BLaER1 (cell line): Measurements from ENCODE around the gene SCML2.
"Not testable (repeated sequence)": the region's sequence is repeated elsewhere in the genome, so short reads cannot be mapped to it uniquely, and the experiment has no call there.

Experiments
- H3K27ac ChIP-seq: shearing (Covaris generic); formaldehyde crosslinking; 2 replicates; pipeline ENCODE4 v1.8.1; 2022
- H3K27me3 ChIP-seq: shearing (Covaris generic); formaldehyde crosslinking; 2 replicates; pipeline ENCODE4 v1.8.1; 2022
- H3K36me3 ChIP-seq: shearing (Covaris generic); formaldehyde crosslinking; 2 replicates; pipeline ENCODE4 v1.8.1; 2022
- H3K4me1 ChIP-seq: shearing (Covaris generic); formaldehyde crosslinking; 2 replicates; pipeline ENCODE4 v1.8.1; 2022
- H3K4me2 ChIP-seq: shearing (Covaris generic); formaldehyde crosslinking; 2 replicates; pipeline ENCODE4 v1.8.1; 2022
- H3K4me3 ChIP-seq: shearing (Covaris generic); formaldehyde crosslinking; 2 replicates; pipeline ENCODE4 v1.8.1; 2022
- H3K9ac ChIP-seq: shearing (Covaris generic); formaldehyde crosslinking; 2 replicates; pipeline ENCODE4 v1.8.1; 2022
- H3K9me3 ChIP-seq: shearing (Covaris generic); formaldehyde crosslinking; 2 replicates; pipeline ENCODE4 v1.8.1; 2022
- H4K20me1 ChIP-seq: shearing (Covaris generic); formaldehyde crosslinking; 2 replicates; pipeline ENCODE4 v1.8.1; 2022
- Cebpa-rat ChIP-seq: shearing (Covaris generic); IDR thresholded peaks from 2 replicates; pipeline ENCODE4 v1.8.1; 2022

Gene SCML2

DNA sequence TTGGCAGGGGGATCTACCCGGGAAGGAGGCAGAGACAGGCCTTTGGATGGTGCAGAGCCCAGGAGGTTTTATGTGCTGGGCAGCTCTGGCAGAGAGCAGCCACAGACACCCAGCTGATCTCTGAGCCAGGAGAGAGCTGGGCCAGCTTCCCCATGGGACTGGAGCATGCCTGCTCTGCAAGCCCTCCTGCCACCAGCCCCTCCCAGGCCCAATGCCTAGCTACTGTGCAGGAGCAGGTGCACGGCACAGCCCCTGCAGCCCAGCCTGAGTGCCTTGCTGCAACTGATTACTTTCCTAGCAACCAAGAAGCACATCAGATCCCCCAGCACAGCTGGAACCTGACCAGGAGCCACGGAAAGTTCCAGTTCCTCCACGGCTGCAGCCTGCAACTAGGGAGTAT, 76.0 kb downstream of the SCML2 start:
- H3K4me1 ChIP-seq = peaks cover 11% of the 10 kb centered on the region
- H3K27ac ChIP-seq = no peak overlapping the region
- H3K9me3 ChIP-seq = peaks cover 76% of the 10 kb centered on the region
- H3K9ac ChIP-seq = no peak overlapping the region
- H4K20me1 ChIP-seq = peaks cover 63% of the 10 kb centered on the region
- peaks cover 14% of the 10 kb centered on the region; the same call in 1 of the 2 replicates for H3K36me3 ChIP-seq
- peak overlapping the region; percentile 20; the same call in 1 of the 2 replicates for H3K4me2 ChIP-seq
- TF ChIP-seq Cebpa-rat = no peak
- no peak overlapping the region for H3K4me3 ChIP-seq
- peaks cover 90% of the 10 kb centered on the region for H3K27me3 ChIP-seq

DNA sequence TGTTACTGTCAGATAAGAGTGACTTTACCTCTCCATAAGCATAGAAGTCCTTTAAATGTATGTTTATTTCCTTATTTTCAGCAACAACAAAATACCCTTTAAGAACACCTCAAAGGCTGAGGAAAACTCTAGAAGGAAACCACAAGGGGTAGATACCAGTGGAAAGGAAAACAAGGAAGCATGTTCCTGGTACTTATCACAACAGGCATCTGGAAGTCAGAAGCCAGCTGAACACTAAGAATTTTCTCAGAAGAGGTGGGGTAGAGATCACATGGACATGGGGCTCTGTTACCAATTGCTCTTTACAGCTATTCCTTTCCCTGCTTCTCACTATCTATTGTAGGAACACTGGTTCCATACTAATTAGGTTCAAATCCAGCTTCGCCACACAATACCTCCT, 82.3 kb downstream of the SCML2 start:
- TF ChIP-seq Cebpa-rat = no peak
- H3K4me3 ChIP-seq = no peak overlapping the region
- peaks cover 14% of the 10 kb centered on the region; the same call in 1 of the 2 replicates for H3K36me3 ChIP-seq
- H3K27me3 ChIP-seq = peaks cover 92% of the 10 kb centered on the region
- peaks cover 37% of the 10 kb centered on the region for H3K9me3 ChIP-seq
- H3K4me1 ChIP-seq = no peaks in the 10 kb centered on the region
- H3K27ac ChIP-seq = no peak overlapping the region
- H3K4me2 ChIP-seq = no peak overlapping the region
- peaks cover 41% of the 10 kb centered on the region for H4K20me1 ChIP-seq
- no peak overlapping the region for H3K9ac ChIP-seq

DNA sequence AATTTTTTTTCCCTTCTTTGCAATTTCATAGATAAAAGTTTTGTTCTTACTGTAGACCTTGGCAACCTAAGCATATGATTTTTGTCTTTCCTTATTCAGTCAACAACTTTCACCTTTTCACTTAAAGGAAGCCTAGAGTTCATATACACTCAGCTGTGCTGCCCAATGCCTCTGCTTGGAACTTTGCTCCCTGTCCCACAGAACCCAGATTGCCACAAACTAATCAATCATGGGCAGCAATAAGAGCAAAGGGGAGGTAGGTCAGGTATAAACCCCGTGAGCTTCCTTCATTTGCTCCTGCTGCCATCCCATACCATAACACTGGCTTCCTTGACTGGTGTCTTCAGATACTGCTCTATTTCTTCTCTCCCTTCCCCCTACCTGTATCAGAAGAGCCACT, 82.8 kb downstream of the SCML2 start:
- Histone ChIP-seq H3K36me3 (peaks cover 14% of the 10 kb centered on the region; the same call in 1 of the 2 replicates), H3K4me3 (no peak overlapping the region), H3K4me2 (no peak overlapping the region), H3K4me1 (no peaks in the 10 kb centered on the region), H3K27me3 (peaks cover 92% of the 10 kb centered on the region), H3K27ac (no peak overlapping the region), H3K9me3 (peaks cover 32% of the 10 kb centered on the region), H4K20me1 (peaks cover 41% of the 10 kb centered on the region), H3K9ac (no peak overlapping the region)
- no peak for TF ChIP-seq Cebpa-rat

DNA sequence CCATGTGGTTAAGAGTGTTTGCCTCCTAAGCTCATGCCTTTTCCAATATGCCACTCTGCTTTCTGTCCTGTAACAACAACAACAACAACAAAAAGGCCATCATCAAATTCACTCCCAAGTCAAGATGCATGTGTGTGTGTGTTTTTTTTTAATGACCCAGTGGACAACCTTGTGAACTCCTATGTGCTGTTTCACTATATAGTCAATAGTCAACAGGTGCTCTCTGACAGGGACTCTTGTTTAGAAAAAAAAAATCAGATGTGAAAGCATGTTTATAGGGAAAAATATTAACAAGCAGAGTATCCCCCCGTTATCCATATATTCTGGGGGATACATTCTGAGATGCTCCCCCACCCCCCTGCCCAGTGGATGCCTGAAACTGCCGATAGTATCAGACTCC, 83.2 kb downstream of the SCML2 start:
- H3K4me2 ChIP-seq = no peak overlapping the region

DNA sequence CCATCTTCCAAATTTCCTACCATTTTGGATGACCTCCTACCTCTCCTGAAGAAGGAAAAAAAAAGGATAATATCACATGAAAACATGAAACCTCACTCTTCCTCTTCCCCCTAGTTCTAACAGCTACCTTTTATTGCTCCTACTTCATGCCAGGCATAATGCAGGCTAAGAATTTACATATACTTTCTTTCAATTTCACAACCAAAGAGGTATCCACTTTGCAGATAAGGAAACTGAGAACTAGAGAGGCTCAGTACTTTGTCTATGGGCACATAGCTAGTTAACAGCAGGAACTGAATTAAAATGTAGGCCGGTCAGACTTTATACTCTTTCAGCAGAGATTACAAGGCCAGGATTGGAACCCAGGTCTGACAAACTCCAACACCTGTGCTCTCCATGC, 99.4 kb downstream of the SCML2 start:
- no peak for TF ChIP-seq Cebpa-rat
- Histone ChIP-seq H3K27me3 (peaks cover 74% of the 10 kb centered on the region), H3K4me1 (peaks cover 6% of the 10 kb centered on the region; the same call in 1 of the 2 replicates), H4K20me1 (peaks cover 26% of the 10 kb centered on the region; the same call in 1 of the 2 replicates), H3K9me3 (no peaks in the 10 kb centered on the region), H3K9ac (no peak overlapping the region), H3K4me2 (no peak overlapping the region), H3K4me3 (no peak overlapping the region), H3K27ac (no peak overlapping the region), H3K36me3 (peaks cover 44% of the 10 kb centered on the region)

More for the DNA sequence above, 83.2 kb downstream of the SCML2 start:
- Histone ChIP-seq H3K27me3 (peaks cover 90% of the 10 kb centered on the region), H3K4me3 (no peak overlapping the region), H3K9me3 (peaks cover 28% of the 10 kb centered on the region), H4K20me1 (peaks cover 44% of the 10 kb centered on the region), H3K27ac (no peak overlapping the region), H3K4me1 (no peaks in the 10 kb centered on the region), H3K36me3 (peaks cover 14% of the 10 kb centered on the region; the same call in 1 of the 2 replicates), H3K9ac (no peak overlapping the region)
- no peak for TF ChIP-seq Cebpa-rat

DNA sequence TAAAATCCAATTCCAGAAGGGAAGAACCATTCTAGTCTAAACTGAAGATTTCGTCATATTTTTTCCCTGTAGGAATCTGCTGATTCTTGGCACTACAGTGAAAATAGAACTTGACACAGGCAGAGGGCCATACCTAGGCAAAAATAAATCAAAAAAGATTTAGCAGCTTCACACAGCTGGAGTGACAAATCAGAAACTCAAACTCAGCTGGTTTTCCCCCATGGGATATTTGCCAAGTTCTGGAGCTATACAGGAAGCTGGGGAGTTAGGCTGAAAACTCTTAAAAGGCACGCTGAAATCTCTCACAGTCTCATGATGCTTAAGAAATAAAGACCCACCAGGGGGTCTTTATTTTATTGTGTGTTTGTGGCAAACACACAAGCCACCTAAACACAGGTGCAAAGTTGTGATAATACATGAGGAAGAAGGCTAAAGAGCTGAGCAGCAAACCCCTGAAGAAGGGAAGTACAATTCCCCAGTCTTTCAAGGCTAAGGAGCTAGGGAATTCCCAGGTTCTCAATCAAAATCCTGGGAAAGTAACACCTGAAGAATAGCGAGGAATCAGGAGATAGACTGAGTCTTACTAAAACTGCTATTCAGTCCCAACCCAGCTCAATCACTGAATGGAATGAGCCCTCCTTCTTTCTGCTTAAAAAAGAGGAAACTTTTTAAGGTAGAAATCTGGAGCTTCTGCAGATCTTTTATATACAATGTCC, 101.7 kb downstream of the SCML2 start:
- TF ChIP-seq Cebpa-rat = no peak
- Histone ChIP-seq H3K9ac (no peak overlapping the region), H3K36me3 (peaks cover 53% of the 10 kb centered on the region), H3K4me1 (peaks cover 6% of the 10 kb centered on the region; the same call in 1 of the 2 replicates), H3K4me2 (no peak overlapping the region), H4K20me1 (peaks cover 30% of the 10 kb centered on the region), H3K9me3 (no peaks in the 10 kb centered on the region), H3K27ac (no peak overlapping the region), H3K4me3 (no peak overlapping the region), H3K27me3 (peaks cover 79% of the 10 kb centered on the region)

DNA sequence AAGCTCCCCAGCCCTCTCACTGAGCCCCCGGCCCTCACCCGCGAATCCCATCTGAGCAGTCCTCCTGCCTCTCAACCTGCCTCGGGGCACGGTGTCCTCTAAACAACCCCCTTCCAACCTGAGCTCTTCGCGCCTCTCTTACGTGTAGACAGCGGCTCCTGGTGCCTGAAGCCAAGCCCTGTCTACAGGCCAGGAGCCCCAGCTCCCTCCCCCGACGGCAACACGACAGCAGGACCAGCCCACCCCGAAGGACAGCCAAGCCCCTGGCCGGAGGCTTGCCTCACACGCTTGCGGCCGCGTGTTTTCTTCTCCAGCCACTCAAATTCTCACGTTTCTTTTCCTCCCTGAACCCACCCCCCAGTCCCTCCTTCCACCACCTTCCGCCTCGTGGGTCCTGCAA, 124.8 kb downstream of the SCML2 start:
- H3K4me2 ChIP-seq, H4K20me1 ChIP-seq, H3K4me1 ChIP-seq, H3K27ac ChIP-seq, H3K9ac ChIP-seq, H3K36me3 ChIP-seq, H3K4me3 ChIP-seq, H3K9me3 ChIP-seq: not testable (repeated sequence)
- peaks cover 70% of the 10 kb centered on the region for H3K27me3 ChIP-seq

DNA sequence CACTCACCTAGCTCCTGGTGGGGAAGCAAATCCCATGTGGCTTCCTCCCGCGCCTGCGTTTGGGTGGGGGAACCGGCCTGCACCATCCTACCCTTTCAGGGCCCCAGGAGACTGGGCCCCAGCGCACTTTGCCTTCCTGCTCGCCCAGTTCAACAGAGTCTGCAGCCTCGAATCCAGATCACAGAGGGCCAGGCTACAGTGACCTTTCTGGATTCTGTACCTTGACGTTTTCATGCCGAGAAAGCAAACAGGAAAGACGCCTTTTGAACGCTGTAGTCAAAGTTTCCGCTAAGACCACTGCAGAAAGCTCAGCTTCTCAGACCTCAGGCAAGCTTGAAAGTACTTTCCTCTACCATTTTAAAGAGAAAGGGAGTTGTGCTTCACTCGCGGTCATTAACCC, 126.4 kb downstream of the SCML2 start:
- Histone ChIP-seq H4K20me1 (no peaks in the 10 kb centered on the region), H3K4me1 (no peaks in the 10 kb centered on the region), H3K36me3 (no peaks in the 10 kb centered on the region), H3K27me3 (peaks cover 71% of the 10 kb centered on the region), H3K4me3 (no peak overlapping the region), H3K9me3 (no peaks in the 10 kb centered on the region), H3K9ac (no peak overlapping the region), H3K27ac (no peak overlapping the region), H3K4me2 (no peak overlapping the region)
- TF ChIP-seq Cebpa-rat = no peak

DNA sequence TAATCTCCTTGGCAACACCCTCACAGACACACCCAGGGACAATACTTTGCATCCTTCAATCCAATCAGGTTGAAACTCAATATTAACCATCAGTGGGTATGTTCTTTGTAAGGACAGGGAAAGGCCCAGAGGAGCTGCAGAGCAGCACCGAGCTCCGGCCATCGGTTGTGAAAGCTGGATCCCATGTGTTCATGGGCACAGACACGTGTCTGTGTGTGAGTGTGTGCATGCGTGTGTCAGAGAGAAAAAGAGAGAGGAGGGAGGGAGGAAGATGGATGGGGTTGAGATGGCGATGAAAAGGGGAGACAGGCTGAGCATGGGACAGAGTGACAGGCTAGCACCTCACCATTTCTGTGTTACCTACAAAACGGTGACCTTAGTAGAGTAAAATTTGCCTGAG, 127.0 kb downstream of the SCML2 start:
- peaks cover 72% of the 10 kb centered on the region for H3K27me3 ChIP-seq
- H3K36me3 ChIP-seq = no peaks in the 10 kb centered on the region
- no peaks in the 10 kb centered on the region for H3K9me3 ChIP-seq
- TF ChIP-seq Cebpa-rat = no peak
- no peaks in the 10 kb centered on the region for H3K4me1 ChIP-seq
- H3K9ac ChIP-seq = no peak overlapping the region
- no peaks in the 10 kb centered on the region for H4K20me1 ChIP-seq
- H3K4me3 ChIP-seq = no peak overlapping the region
- H3K4me2 ChIP-seq = no peak overlapping the region
- H3K27ac ChIP-seq = no peak overlapping the region

DNA sequence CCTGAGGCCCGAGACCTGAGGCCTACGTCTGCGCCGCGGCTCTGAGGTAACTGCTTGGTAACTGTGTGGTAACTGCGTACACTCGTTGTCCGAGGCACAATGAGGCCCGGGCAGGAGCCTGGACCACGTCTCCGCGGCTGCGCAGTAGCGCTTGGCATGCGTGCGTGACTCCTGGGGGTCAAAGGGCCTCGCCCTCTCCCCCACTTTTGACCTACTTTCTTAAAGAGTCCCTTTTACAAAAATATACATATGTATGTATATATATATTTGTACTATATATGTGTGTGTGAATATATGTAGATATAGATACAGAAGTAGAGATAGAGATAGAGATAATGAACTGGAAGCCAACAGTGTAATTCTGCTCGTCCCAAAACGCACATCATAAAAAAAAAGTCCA, 133.7 kb downstream of the SCML2 start, which contains the start of gene BEND2:
Gene BEND2, minus strand, starts transcription at position 101 of the 400 bp plus-strand sequence. CDS start 136 bp downstream, outside the sequence.
- peaks cover 18% of the 10 kb centered on the region for H3K9me3 ChIP-seq
- no peak for TF ChIP-seq Cebpa-rat
- H3K9ac ChIP-seq = no peak within 1 kb of the TSS
- H3K27ac ChIP-seq = no peak within 1 kb of the TSS
- no peak within 1 kb of the TSS for H3K4me3 ChIP-seq
- H3K36me3 ChIP-seq = no peaks in the 10 kb centered on the region
- H3K27me3 ChIP-seq = peaks cover 63% of the 10 kb centered on the region
- no peak within 1 kb of the TSS for H3K4me2 ChIP-seq
- H4K20me1 ChIP-seq = no peaks in the 10 kb centered on the region
- H3K4me1 ChIP-seq = no peaks in the 10 kb centered on the region
